GM19395 (cell line): Measurements from ENCODE around the gene WDR76.

Experiments used
- ATAC-seq: cut with Tn5 transposase; IDR thresholded peaks from one replicate; pipeline ENCODE4 v1.9.1; 2021; ENCODE audit warnings: mild to moderate bottlenecking, moderate library complexity; ENCODE audit not compliant: unreplicated experiment

The WDR76 gene

GRCh38 chr15:43876872-43877271 lies 50.1 kb downstream of the WDR76 start:
- no peak for ATAC-seq

GRCh38 chr15:43877371-43877770 lies 50.6 kb downstream of the WDR76 start:
- no peak for ATAC-seq

GRCh38 chr15:43878446-43878845 lies 51.6 kb downstream of the WDR76 start:
- no peak for ATAC-seq

- ATAC-seq: no peak
Measured at GRCh38 chr15:43879386-43880355, 52.9 kb downstream of the WDR76 start.

GRCh38 chr15:43880406-43881194 lies 53.8 kb downstream of the WDR76 start:
- no peak for ATAC-seq

- ATAC-seq: no peak
Measured at GRCh38 chr15:43881245-43881644, 54.4 kb downstream of the WDR76 start.

- no peak for ATAC-seq
Measured at GRCh38 chr15:43881944-43882343, 55.1 kb downstream of the WDR76 start.

GRCh38 chr15:43883571-43883970 lies 56.8 kb downstream of the WDR76 start:
- ATAC-seq: no peak

GRCh38 chr15:43886558-43886957 lies 59.8 kb downstream of the WDR76 start:
- no peak for ATAC-seq

- no peak for ATAC-seq
Measured at GRCh38 chr15:43887901-43888300, 61.1 kb downstream of the WDR76 start.

GRCh38 chr15:43889042-43889441 lies 62.2 kb downstream of the WDR76 start:
- ATAC-seq: no peak

- no peak for ATAC-seq
Measured at GRCh38 chr15:43893956-43894355, 67.2 kb downstream of the WDR76 start.

GRCh38 chr15:43895586-43895985 lies 68.8 kb downstream of the WDR76 start:
- ATAC-seq: no peak

GRCh38 chr15:43896543-43896942 lies 69.7 kb downstream of the WDR76 start:
- no peak for ATAC-seq

GRCh38 chr15:43898891-43899290 lies 72.1 kb downstream of the WDR76 start:
- no peak for ATAC-seq

GRCh38 chr15:43899928-43900327 lies 73.1 kb downstream of the WDR76 start:
- no peak for ATAC-seq

GRCh38 chr15:43900996-43901395 lies 74.2 kb downstream of the WDR76 start:
- ATAC-seq: no peak

GRCh38 chr15:43901495-43901894 lies 74.7 kb downstream of the WDR76 start:
- ATAC-seq: no peak

GRCh38 chr15:43903864-43904290 lies 77.1 kb downstream of the WDR76 start:
- ATAC-seq: peak; percentile 47

- ATAC-seq: no peak
Measured at GRCh38 chr15:43905755-43906154, 79.0 kb downstream of the WDR76 start.

GRCh38 chr15:43908516-43909050 lies 81.8 kb downstream of the WDR76 start:
- no peak for ATAC-seq
